Middle frontal gyrus (tissue), 1 donor: ENCODE data around the gene PLXDC2.
"Not testable (repeated sequence)": the region's sequence is repeated elsewhere in the genome, so short reads cannot be mapped to it uniquely, and the experiment has no call there.

ENCODE experiments used
- DNase-seq: peaks from one replicate; pipeline ENCODE4 v3.0.0-alpha.2; 2015; ENCODE audit warnings: low spot score; ENCODE audit errors: extremely low spot score

PLXDC2 gene

DNA sequence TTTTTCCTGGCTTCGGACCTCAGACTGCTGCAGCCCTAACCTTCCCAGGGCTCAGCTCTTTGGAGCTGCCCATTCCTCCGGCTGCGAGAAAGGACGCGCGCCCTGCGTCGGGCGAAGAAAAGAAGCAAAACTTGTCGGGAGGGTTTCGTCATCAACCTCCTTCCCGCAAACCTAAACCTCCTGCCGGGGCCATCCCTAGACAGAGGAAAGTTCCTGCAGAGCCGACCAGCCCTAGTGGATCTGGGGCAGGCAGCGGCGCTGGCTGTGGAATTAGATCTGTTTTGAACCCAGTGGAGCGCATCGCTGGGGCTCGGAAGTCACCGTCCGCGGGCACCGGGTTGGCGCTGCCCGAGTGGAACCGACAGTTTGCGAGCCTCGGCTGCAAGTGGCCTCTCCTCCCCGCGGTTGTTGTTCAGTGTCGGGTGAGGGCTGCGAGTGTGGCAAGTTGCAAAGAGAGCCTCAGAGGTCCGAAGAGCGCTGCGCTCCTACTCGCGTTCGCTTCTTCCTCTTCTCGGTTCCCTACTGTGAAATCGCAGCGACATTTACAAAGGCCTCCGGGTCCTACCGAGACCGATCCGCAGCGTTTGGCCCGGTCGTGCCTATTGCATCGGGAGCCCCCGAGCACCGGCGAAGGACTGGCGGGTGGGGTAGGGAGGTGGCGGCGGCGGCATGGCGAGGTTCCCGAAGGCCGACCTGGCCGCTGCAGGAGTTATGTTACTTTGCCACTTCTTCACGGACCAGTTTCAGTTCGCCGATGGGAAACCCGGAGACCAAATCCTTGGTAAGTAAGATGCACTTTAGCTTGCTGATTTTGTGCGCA, at the start of gene PLXDC2:
Gene PLXDC2, plus strand, starts transcription at position 22 of the 820 bp plus-strand sequence.
- DNase-seq = no peak

DNA sequence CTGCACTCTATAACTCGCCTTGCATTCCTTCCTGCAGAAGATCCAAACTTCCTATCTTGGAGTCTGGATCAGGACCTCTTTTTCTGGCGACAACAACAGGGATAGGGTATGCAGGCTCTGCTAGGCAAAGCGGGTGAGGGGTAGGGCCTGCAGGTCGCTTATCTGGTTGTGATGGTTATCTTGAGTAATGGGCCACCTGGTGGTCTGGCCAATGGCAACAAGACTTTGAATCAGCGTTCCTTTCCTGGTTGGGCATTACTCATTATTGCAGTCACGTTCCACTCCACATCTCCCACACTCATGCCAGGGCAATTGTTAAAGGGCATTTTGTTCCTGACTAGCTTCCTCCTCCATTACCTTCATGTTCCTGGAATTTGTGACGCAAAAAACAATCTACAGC, 48.4 kb upstream of the PLXDC2 start:
- no peak for DNase-seq

DNA sequence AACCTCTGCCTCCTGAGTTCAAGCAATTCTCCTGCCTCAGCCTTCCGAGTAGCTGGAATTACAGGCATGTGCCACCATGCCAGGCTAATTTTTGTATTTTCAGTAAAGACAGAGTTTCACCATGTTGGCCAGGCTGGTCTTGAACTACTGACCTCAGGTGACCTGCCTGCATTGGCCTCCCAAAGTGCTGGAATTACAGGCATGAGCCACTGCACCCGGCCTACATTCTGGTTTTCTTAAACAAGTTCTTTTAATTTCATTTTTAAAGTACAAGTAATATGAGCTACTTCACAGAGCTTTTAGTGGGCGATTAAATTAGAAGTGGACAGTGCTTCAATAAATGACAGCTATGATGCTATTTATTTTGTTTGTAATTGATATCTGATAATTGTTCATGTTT, 46.4 kb upstream of the PLXDC2 start:
- DNase-seq = not testable (repeated sequence)

DNA sequence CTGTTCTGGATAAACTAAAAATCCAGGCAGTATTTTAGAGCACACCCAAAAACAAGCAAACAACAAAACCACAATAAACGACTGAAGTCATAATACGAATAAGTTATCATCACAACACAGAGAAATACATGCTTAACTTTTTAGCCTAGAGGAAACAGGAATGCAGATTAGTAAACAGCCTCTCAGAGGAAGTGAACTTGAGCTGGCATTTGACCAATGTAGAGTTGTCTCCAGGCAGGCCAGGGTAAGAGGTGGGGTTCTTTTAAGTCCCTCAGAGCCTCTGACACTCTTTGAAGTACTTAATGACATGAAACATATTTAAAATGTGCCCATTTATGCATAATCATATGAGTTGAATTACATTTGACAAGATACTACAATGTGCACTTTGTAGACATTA, 43.3 kb upstream of the PLXDC2 start:
- DNase-seq = no peak

DNA sequence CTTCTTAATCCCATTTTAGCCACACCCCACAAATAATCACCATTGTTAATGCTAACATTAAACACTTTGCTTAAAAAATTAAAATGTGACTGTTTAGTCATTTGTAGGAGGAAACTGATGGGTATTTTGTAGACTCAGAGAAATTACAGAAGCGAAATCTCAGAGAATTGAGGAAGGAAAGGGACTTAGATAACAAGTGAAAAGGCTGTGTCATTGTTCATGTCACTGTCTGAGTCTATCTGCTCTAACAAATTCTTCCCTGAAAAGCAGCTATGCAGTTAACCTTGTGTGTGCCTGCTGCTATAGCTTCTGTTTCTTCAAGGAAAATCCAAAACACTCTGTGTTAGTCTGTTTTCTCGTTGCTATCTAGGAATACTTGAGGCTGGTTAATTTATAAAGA, 40.9 kb upstream of the PLXDC2 start:
- DNase-seq = no peak

DNA sequence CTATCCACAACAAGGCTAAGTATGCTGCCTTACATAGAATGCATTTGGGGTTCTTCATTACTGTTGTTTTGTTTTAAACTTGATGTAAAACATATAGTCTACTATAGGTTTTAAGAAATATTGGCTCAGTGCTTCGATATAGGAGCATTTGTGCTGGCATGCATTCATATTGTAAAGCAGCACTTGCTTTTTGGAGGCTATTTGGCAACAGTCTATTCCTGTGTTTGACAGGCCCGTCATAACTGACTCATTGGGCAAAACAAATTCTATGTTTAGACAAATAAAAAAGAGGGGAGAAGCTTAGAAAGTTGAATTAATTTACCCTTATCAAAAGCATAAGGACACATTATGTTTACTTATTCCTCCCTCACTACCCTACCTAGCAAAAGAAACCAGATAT, 38.4 kb upstream of the PLXDC2 start:
- no peak for DNase-seq

DNA sequence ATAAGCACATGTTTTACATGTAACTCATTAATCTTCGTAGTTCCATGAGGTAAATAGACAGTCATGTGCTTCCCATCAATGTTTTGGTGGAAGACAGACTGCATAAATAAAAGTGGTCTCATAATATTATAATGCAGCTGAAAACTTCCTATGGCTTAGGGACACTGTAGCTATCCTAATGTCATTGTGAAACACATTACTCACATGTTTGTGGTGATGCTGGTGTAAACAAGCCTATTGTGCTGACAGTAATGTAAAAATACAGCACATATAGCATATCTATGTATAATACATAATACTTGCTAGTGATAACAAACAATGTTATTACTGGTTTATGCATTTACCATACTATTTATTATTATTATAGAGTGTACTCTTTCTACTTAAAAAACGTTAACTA, 37.2 kb upstream of the PLXDC2 start:
- no peak for DNase-seq

DNA sequence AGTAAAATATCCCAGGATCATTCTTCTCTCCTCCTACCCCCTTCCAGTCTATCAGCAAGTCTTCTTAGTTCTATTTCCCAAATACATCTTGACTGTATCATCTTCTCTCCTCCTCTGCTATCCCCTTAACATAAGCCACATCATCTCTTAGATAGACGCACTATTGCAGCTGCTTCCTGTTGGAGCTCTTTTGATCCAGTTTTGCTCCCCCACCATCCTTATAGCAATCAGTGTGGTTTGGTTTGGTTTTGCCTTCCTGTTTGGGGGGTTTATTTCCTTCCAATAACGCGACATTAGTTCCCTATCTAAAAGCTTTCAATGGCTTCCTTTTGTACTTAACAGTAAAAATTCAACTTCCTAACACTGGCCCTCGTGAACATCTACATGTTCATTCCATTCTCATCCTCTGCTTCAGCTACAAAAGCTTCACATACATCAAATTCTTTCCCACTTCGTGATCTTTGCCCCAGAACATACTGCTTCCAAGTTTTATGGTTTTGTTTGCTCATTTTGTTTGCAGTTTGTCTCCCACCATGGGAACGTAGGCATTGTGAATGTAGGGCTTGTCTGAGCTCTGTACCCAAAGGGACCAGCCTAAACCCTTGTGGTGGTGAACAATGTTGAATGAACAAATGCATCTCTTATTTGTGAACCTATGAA, 33.7 kb upstream of the PLXDC2 start:
- no peak for DNase-seq

DNA sequence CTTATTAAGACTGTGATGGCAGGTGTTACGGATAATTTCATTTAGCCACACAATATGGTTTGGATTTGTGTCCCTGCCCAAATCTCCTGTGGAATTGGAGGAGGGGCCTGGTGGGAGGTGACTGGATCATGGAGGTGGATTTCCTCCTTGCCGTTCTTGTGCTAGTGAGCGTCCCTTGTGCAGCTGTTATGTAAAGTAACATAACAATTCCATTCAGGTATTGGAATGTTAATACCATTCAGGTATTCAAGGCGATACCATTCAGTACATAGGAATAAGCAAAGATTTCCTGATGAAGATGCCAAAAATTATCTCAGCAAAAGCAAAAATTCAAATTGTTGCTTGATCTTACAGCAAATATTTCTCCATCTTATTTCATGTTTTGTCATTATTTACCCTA, 32.5 kb upstream of the PLXDC2 start:
- no peak for DNase-seq

DNA sequence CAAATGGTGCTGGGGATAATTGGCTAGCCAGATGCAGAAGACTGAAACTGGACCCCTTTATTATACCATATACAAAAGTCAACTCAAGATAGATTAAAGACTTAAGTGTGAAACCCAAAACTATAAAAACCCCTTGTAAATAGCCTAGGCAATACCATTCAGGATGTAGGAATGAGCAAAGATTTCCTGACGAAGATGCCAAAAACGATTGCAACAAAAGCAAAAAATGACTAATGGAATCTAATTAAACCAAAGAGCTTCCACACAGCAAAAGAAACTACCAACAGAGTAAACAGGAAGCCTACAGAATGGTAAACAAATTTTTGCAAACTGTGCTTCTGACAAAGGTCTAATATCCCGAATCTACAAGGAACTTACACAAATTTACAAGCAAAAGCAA, 30.9 kb upstream of the PLXDC2 start:
- no peak for DNase-seq

DNA sequence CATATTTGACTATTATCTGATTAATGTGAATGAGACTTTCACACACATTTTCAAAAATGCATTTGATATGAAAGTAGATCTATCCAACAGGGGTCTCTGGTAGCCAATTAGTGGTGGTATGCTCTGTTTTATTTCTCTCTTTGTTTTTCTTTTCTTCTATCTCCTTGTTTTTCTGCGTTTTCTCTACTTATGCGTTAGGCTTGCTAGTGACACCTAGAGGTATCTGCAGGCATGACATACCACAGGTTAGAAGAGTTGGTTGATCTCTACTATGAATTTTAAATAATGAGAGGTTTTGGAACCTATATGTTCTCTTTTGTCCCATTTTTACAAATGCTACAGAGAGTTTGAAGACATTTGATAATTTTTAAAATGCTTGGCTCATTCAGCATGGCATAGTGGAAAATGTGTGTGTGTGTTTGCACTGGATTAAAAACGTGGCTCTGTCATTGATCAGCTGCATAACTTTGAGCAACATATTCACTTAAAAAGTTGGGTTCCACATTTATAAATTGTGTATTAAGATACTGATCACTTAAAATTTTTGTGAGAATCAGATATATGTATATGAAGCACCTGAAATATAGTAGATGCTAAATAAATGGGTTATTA, 28.1 kb upstream of the PLXDC2 start:
- DNase-seq = no peak

DNA sequence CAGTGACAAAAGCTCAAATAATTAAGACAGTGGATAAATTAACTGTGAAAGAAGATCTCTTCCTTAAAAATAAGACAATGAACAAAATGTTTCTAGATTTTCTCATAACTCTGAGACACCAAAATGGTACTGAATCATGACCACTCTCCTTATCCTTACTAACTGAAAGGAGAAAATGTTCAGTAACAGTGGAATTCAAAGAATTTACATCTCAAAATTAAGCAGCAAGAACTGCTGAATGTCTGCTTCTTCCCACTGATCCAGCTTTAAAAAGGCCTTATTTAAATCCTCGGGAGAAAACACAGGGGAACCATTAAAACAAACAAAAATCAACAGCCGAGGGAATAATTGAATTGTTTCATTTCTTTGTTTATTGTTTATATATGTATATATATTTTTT, 27.3 kb upstream of the PLXDC2 start:
- DNase-seq = no peak

DNA sequence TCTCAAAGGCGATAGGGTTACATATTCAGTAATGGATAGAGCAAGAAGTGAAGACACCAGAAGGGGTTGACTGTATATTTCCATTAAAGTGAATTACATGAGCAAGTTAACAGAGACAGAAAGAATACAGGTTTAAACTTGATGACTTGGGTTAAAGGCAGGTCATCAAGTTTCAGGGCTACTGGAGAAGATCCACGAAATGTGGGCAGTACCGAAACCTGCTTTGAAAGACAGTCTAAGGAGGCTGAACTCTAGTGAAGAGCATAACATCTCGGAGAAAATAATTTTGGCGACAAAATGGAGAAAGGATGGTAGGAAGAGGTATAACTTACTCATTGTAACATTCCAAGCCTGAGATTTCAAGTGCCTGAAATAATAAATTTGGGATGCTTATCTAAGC, 26.6 kb upstream of the PLXDC2 start:
- no peak for DNase-seq

DNA sequence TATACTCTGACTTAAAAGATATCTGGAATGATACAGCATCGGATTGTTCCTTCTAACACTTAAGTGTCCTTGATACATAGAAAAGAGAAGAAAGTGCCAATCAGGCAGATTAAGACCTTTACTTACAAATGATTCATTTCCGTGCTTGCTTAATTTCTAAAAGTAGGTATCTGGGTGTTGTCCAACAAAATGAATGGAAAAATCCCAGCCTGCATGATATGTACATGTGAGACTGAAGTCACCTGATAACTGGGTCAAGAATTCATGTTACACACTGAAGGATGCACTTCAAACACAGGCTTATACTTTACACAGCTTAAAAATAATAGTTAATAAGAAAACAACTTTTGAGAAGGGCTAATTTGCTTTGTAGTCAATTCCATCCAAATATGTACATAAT, 25.2 kb upstream of the PLXDC2 start:
- no peak for DNase-seq

DNA sequence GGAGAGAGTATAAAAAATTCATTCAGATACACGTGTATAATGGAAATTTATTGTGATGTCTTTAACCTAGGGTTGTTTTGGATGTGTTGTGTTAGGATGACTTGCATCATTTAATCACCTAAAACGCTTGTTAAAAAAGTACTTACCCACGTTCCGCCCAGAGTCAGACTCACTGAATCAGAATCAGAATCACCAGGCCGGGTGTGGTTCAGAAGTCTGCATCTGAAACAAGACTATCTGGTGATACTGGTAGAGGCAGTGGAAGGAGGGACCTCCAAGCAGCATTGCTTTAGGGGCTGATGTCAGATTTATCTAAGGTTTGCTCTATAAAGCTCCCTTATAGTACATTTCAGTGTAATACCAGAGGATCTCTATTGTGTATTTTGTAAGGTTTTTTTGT, 20.5 kb upstream of the PLXDC2 start:
- no peak for DNase-seq

DNA sequence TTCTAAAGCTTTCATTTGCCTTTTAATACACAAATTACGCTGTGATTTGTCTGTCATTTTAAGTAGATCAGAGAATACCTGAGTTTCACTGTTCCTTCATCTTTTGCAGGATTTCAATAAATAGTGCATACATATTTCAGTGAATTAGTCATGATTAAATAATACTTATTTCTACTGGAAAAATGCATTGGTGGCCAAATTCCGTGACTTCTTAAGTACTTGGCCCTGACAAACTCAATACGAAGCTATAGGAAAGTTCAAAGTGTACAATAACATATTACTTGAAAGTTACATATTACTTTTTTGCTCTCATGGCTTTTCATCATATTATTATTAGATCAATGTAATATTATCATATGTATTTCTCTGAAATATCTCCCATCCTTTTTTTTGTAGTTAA, 16.1 kb upstream of the PLXDC2 start:
- DNase-seq = no peak

DNA sequence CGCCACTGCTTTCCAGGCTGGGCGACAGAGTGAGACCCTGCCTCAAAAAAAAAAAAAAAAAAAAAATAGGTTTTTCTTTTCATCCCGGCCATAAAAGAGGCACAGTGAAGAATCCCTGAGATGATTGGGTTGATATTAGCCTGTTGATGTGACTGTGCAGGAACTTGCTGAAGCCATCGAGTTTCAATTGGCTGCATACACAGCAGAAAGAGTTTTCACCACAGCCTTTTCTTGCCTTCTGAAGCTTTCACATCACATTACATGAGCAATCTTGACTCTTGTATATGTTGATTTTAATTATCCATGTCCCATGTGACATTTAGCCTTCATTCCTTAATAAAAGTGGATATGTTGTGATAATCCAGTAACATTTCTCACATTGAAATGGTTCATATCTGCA, 14.9 kb upstream of the PLXDC2 start:
- DNase-seq = no peak

DNA sequence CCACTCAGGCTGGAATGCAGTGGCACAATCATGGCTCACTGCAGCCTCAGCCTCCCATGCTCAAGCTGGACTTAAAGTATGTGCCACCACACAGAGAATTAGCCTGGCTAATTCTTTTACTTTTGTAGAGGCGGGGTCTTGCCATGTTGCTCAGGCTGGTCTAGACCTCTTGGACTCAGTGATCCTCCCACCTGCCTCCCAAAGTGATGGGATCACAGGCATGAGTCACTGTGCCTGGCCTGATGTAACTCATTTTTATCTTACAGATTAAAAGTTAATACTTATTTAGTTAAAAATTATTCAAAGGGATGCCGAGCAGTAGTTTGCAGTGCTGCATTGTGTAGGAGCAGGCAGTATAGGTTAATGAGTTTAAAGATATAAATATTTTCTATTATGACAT, 12.6 kb upstream of the PLXDC2 start:
- no peak for DNase-seq

DNA sequence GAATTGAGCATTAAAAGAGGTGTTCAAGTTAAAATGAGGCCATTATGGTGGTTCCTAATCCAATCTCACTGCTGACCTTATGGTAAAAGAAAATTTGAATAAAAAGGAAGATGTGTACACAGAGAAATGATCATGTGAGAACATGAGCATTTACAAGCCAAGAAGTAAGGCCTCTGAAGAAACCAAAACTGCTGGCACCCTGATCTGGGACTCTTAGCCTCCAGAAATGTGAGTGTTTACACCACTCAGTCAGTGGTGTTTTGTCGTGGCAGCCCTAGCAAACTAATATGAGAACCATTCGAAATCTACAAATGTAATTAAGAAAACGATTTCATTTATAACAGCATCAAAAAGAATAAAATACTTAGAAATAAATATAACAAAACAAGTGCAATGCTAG, 6.8 kb upstream of the PLXDC2 start:
- no peak for DNase-seq

DNA sequence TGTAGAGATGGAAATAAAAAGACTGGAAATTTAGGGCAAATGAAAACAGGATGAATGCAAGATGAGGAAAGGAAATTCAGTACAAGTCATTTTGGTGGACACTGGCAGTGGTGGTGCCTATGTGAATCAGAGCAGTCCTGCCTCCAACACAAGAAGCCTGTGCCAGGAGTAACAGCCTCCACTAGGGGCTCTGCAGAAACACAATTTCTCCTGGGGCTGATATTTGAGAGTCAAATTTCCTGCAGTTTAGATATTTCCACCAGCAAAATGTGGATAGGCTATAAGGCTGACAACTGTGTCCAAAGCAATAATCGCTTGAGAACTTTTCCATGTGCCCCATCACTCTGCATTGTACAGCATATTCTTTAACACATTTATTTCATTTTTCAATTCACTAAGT, 4.7 kb upstream of the PLXDC2 start:
- DNase-seq = no peak

DNA sequence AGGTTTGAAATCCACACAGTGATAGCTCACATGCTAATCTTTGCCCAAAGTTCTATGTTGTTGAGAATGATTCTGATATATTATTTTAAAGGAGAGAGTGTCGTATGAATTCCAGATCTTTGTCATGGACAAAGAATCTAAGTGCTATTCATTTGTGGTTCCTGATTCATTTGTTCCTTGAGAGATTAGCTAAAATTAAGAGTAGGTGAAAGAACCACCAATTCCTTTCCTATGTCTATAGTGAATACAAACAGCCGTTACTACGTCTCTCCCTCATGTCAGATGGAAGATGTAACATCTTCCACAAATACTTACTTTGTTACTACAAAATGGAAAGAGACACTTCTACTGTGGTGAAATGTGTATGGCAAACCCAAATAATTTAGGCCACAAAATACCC, 3.3 kb upstream of the PLXDC2 start:
- no peak for DNase-seq

DNA sequence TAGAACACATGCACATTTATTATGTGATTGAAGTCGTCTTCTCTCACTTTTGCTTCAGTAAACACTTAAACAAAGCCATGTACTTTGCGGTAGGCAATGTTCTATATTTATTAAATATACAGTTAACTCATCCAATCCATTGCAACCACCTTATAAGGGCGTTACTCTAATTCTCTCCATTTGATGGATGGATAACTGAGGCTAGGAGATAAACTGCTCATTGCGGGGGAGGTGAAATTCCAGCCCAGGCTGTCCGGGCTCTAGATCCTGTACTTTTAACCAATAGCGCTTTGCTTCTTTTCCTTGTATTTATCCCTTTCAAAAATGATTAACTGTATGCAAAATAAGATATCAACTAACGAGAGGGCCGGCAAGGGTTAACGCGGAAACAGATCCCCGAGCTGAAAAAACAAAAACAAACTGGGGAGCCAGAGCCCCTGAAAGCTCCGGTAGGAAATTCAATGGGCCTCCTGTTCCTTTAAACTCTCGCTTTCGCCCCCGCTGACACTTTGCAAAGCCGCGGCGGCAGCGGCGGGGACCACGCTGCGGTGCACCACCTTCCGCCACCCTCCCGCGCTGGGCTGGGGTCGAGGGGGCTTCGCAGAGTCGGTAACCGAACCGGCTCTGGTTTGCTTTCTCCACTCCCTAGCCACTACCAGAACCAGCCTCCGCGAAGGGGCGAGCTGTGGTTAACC, 1.0 kb upstream of the PLXDC2 start:
- DNase-seq = no peak
